GM13977 (cell line): Measurements from ENCODE around the gene SHANK3.
A peak's percentile ranks its signal among the peaks of the same experiment; 100 is the strongest.

Experiments
- DNase-seq: peaks from one replicate; pipeline ENCODE4 v3.0.0; 2012; ENCODE audit warnings: low spot score
- in situ Hi-C: fragments of 300-500 bp; cut with MboI; formaldehyde crosslinking; loops from one replicate; pipeline ENCODE4 v1.12.0; 2022; ENCODE audit warnings: low sequenced_read_pairs, low pct_unique_long_range_greater_than_20kb, mixed read lengths, inconsistent platforms; ENCODE audit not compliant: unreplicated experiment
- TF ChIP-seq, protein P1 (sequence below): IDR thresholded peaks from 2 replicates; pipeline ENCODE4 v1.5.1; 2012; ENCODE audit warnings: mild to moderate bottlenecking, control low read depth; ENCODE audit not compliant: insufficient read depth; ENCODE audit errors: extremely low read depth, missing control alignments

SHANK3 gene

DNA sequence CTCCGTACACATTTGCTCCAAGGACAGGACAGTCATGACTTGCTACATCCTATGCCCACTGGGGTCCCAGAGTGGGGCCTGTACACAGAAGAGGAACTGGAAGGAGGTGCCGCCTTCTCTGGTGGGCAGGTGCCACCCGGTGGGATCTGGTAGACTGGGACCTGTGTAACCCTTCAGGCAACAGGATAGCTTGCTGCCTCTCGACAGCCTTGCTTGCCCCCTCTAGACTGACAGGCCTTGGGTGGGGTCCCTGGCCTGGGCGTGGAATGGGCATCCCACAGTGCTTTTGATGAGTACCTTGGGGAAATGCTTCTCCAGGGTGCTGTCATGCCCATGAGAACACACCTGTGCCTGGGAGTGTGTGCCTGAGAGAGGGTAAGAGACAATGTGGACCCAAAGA, 15.8 kb downstream of the SHANK3 start:
- no peak for DNase-seq
- in situ Hi-C loops = no loop called here
- TF ChIP-seq, protein P1, sequence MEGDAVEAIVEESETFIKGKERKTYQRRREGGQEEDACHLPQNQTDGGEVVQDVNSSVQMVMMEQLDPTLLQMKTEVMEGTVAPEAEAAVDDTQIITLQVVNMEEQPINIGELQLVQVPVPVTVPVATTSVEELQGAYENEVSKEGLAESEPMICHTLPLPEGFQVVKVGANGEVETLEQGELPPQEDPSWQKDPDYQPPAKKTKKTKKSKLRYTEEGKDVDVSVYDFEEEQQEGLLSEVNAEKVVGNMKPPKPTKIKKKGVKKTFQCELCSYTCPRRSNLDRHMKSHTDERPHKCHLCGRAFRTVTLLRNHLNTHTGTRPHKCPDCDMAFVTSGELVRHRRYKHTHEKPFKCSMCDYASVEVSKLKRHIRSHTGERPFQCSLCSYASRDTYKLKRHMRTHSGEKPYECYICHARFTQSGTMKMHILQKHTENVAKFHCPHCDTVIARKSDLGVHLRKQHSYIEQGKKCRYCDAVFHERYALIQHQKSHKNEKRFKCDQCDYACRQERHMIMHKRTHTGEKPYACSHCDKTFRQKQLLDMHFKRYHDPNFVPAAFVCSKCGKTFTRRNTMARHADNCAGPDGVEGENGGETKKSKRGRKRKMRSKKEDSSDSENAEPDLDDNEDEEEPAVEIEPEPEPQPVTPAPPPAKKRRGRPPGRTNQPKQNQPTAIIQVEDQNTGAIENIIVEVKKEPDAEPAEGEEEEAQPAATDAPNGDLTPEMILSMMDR = no peak

DNA sequence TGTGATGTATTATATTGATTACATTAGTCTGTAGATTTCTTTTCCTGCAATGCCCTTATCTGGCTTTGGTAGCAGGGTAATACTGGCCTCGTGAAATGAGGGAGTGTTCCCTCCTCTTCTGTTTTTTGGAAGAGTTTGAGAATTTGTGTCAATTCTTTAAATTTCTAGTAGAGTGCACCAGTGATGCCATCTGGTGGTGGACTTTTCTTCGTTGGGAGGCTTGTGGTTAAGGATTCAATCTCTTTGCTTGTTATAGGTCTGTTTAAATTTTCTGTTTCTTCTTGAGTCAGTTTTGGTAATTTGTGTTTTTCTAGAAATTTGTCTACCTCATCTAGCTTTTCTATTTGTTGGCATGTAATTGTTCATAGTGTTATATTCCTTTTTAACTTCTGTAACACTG, 18.9 kb downstream of the SHANK3 start:
- peak; percentile 54 for DNase-seq
- in situ Hi-C loops = no loop called here
- TF ChIP-seq, protein P1 = peak; percentile 59

DNA sequence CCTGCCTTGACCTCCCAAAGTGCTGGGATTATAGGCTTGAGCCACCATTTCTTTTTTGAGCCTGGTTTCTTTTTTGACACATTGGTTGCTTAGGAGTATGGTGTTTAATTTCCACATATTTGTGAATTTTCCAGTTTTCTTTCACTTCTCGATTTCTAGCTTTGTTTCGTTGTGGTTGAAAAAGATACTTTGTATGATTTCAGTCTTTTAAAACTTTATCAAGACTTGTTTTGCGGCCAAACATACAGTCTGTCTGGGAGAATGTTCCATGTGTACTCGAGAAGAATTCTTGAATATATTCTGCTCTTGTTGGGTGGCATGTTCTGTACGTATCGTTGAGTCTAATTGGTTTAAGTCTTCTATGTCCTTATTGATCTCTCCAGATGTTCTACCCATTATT, 20.8 kb downstream of the SHANK3 start:
- DNase-seq = no peak
- in situ Hi-C loops = no loop called here
- TF ChIP-seq, protein P1 = no peak

DNA sequence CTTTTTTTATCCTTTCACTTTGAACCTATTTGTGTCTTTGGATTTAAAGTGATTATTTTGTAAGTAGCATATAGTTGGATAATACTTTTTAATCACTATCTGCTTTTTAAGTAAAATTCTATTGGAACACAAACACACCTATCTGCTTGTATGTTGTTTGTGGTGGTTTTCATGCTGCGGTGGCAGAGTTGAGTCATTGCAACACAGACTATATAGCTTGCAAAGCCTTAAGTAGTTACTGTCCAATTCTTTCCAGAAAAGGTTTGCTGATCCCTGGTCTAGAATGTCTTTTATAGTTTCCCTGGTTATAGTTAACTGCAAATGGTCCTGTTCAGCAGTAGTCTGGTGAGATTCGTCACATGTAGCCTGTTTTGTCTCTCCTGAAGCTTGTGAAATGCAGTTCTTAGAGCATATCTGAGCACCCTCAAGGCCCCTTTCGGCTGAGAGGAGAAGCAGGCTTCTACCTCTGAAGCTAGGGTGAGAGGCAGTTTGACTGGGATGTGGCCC, 21.5 kb downstream of the SHANK3 start:
- TF ChIP-seq, protein P1 = no peak
- no peak for DNase-seq
- in situ Hi-C loops = no loop called here

DNA sequence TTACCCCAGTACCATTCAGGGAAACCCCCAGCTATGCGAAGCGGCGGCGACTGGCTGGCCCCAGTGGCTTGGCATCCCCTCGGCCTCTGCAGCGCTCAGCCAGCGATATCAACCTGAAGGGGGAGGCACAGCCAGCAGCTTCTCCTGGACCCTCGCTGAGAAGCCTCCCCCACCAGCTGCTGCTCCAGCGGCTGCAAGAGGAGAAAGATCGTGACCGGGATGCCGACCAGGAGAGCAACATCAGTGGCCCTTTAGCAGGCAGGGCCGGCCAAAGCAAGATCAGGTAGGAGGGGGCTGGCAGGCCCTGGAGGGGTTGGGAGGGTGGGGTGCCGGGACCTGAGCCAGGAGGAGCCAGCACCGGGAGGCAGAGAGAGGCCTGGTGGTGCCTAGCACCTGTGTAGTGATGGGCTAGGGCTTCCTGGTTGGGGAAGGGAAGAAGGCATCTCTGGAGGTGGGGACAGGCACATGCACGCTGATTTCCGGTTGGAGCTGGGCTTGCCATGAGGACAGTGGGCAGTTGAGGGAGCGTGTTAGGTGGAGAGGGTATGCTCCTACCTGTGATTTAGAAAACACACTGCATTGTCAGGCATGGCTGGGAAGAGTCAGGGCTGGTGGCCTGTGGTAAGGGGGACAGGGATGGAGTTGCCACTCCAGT, 22.3 kb downstream of the SHANK3 start:
- DNase-seq = no peak
- in situ Hi-C loops = no loop called here
- TF ChIP-seq, protein P1 = no peak

DNA sequence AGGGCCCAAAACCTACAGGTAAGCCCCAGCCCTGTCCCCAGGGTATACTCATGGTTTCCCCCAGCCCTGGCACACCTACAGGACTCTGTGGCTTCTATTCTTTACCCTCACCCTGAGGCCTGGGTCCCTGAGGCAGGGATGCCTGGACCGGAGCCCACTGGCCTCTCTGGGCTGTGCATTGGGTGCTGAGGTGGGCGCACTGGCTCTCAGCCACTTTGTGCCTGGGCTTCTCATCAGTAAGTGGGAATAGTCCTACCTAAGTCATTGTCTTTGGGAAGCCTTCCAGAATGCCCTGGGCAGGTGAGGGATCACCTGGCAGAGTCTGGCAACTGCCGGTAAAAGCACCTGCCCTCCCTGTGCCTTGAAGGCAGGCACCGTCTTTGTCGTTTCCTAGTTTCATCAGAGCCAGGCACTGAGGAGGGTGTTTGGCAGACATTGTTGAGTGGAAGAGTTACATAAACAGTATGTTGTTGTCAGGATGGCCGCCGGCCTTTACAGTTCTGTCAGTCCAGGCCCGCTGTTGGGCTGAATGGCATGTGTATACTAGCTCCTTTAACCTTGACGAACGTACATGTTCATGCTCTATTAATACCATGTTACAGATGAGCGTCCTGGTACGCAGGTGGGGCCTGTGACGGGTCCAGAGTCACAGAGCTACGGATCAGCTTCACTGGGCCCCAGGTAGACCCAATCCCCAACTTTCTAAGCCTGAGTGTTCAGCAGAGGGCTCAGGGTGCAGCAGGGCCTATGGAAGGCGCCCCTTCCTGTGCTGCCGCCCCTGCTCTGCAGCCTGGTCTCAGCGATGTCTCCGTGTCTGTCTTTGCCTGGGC, 23.0 kb downstream of the SHANK3 start:
- TF ChIP-seq, protein P1 = no peak
- DNase-seq = no peak
- in situ Hi-C loops = no loop called here
